ENCODE data around the gene ITPRID1.

Gene ITPRID1

GRCh38 chr7:31640381-31640780 is 126.5 kb downstream of the ITPRID1 start:
- no peak for TF ChIP-seq CREB5 (CRISPR knock-in tag; IDR thresholded peaks at IDR 0.05; ENCODE audit: low read depth)
- no peak for TF ChIP-seq CSDC2 (CRISPR knock-in tag; IDR thresholded peaks at IDR 0.05)
- no peak for TF ChIP-seq PATZ1 (CRISPR knock-in tag; IDR thresholded peaks at IDR 0.05; ENCODE audit: borderline replicate concordance)
- TF ChIP-seq TOX (CRISPR knock-in tag; IDR thresholded peaks at IDR 0.05; ENCODE audit: borderline replicate concordance), result no peak
- no peak for TF ChIP-seq ZC3H10 (CRISPR knock-in tag; IDR thresholded peaks at IDR 0.05)
- TF ChIP-seq ZFP30 (CRISPR knock-in tag; IDR thresholded peaks at IDR 0.05), result no peak
- TF ChIP-seq ESRRG (CRISPR knock-in tag; IDR thresholded peaks at IDR 0.05), result no peak
- TF ChIP-seq ZNF8 (CRISPR knock-in tag; IDR thresholded peaks at IDR 0.05), result no peak
- TF ChIP-seq ZNF70 (CRISPR knock-in tag; IDR thresholded peaks at IDR 0.05), result no peak
- no peak for TF ChIP-seq CSRNP3 (CRISPR knock-in tag; IDR thresholded peaks at IDR 0.05)
- no peak for TF ChIP-seq GLIS3 (CRISPR knock-in tag; IDR thresholded peaks at IDR 0.05)
- TF ChIP-seq TCF4 (CRISPR knock-in tag; IDR thresholded peaks at IDR 0.05; ENCODE audit: borderline replicate concordance), result no peak
- no peak for TF ChIP-seq ZFP3 (CRISPR knock-in tag; IDR thresholded peaks at IDR 0.05)
- no peak for TF ChIP-seq ISL1 (CRISPR knock-in tag; IDR thresholded peaks at IDR 0.05)
- ATAC-seq, result no peak

GRCh38 chr7:31642681-31643115 is 128.8 kb downstream of the ITPRID1 start:
- TF ChIP-seq POU6F1 (CRISPR knock-in tag; IDR thresholded peaks at IDR 0.05; ENCODE audit: borderline replicate concordance, low read depth) (no peak), ZC3H10 (CRISPR knock-in tag; IDR thresholded peaks at IDR 0.05) (no peak), ARNTL (CRISPR knock-in tag; IDR thresholded peaks at IDR 0.05; ENCODE audit: borderline replicate concordance, low read depth) (no peak), ZNF565 (CRISPR knock-in tag; conservative IDR thresholded peaks at IDR 0.05; ENCODE audit: low read depth) (no peak), TOX (CRISPR knock-in tag; IDR thresholded peaks at IDR 0.05; ENCODE audit: borderline replicate concordance) (no peak), GLIS3 (CRISPR knock-in tag; IDR thresholded peaks at IDR 0.05) (no peak), TSHZ2 (CRISPR knock-in tag; IDR thresholded peaks at IDR 0.05) (no peak), RARB (CRISPR knock-in tag; IDR thresholded peaks at IDR 0.05) (no peak), CREB5 (CRISPR knock-in tag; IDR thresholded peaks at IDR 0.05; ENCODE audit: low read depth) (no peak), ZFP3 (CRISPR knock-in tag; IDR thresholded peaks at IDR 0.05) (no peak), PPARA (CRISPR knock-in tag; IDR thresholded peaks at IDR 0.05; ENCODE audit: borderline replicate concordance) (no peak), ZNF8 (CRISPR knock-in tag; IDR thresholded peaks at IDR 0.05) (no peak), ZNF70 (CRISPR knock-in tag; IDR thresholded peaks at IDR 0.05) (no peak), CSDC2 (CRISPR knock-in tag; IDR thresholded peaks at IDR 0.05) (no peak), OSR1 (CRISPR knock-in tag; IDR thresholded peaks at IDR 0.05) (no peak), BACH2 (CRISPR knock-in tag; IDR thresholded peaks at IDR 0.05; ENCODE audit: borderline replicate concordance) (no peak), ESRRG (CRISPR knock-in tag; IDR thresholded peaks at IDR 0.05) (no peak), SNAI2 (CRISPR knock-in tag; IDR thresholded peaks at IDR 0.05) (no peak)
- ATAC-seq, result no peak
